ENCODE measurements around the gene CNTLN. TPM values are rescaled to one million over a fixed set of nuclear protein-coding genes. Genes with fewer than 3 reads are reported as not detected.

The CNTLN gene
- total and polyA plus RNA-seq, 9 donors, result 8.4 to 24.8 (median 16.2) TPM

DNA sequence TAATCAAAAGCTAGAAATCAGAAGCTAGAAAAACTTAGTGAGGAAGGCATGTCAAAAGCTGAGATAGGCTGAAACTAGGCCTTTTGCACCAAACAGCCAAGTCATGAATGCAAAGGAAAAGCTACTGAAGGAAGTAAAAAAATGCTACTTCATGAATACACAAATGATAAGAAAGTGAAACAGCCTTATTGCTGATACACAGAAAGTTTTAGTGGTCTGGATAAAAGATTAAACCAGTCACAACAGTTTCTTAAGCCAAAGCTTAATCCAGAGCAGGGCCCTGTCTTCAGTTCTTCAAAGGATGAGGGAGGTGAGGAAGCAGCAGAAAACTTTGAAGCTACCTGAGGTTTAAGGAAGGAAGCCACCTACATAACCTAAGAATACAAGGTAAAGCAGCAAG is 341.6 kb downstream of the CNTLN start:
- H3K4me3 ChIP-seq, result no peak overlapping the region
- DNase-seq, result no peak

GRCh38 chr9:17477816-17478215 is 343.0 kb downstream of the CNTLN start:
- H3K4me1 ChIP-seq (ENCODE audit: insufficient read depth), result no peaks in the 10 kb centered on the region
- H3K36me3 ChIP-seq, result no peaks in the 10 kb centered on the region

More for the DNA sequence above, 341.6 kb downstream of the CNTLN start:
- Histone ChIP-seq H3K9me3 (no peaks in the 10 kb centered on the region), H3K27ac (no peak overlapping the region), H3K27me3 (no peaks in the 10 kb centered on the region), H3K36me3 (no peaks in the 10 kb centered on the region), H3K4me1 (ENCODE audit: insufficient read depth) (no peaks in the 10 kb centered on the region)
- no peak for TF ChIP-seq CTCF (IDR thresholded peaks at IDR 0.05)
- intact Hi-C loops (cut with DNase I), result no loop called here

DNA sequence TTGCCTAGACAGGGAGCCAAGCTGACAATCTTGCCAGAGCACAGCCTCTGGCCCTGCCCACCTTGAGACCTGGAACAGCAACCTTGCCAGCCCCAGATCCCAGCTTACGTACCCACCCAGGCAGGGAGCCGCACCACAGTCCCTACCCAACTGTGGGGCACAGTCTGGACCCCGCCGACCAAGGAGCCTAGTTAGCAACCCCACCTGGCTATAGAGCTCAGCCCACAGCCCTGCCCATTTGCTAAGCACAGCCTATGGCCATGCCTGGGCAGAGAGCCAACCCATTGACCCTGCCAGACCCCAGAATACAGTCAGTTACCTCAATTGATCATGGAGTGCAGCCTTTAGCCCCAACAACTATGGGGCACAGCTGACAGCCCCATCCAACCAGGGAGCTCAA is 346.1 kb downstream of the CNTLN start:
- 92 to 98% (median 98%) methylated on average over 4 of the region's 4 CpGs for WGBS, 3 donors
- TF ChIP-seq CTCF (IDR thresholded peaks at IDR 0.05) (no peak), EP300 (IDR thresholded peaks at IDR 0.05) (no peak), POLR2A (IDR thresholded peaks at IDR 0.05) (no peak)
- Histone ChIP-seq H3K4me1 (ENCODE audit: insufficient read depth) (no peaks in the 10 kb centered on the region), H3K27ac (no peak overlapping the region), H3K9me3 (no peaks in the 10 kb centered on the region), H3K36me3 (no peaks in the 10 kb centered on the region), H3K27me3 (no peaks in the 10 kb centered on the region), H3K4me3 (no peak overlapping the region)
- peak in 3 of 5 donors; percentile 5 to 28 (median 11) for DNase-seq
- intact Hi-C loops (cut with DNase I), result no loop called here

More at GRCh38 chr9:17477816-17478215, 343.0 kb downstream of the CNTLN start:
- no peak overlapping the region for H3K4me3 ChIP-seq
- intact Hi-C loops (cut with DNase I), result no loop called here
- no peak for TF ChIP-seq CTCF (IDR thresholded peaks at IDR 0.05)
- no peaks in the 10 kb centered on the region for H3K9me3 ChIP-seq
- H3K27ac ChIP-seq, result no peak overlapping the region
- no peaks in the 10 kb centered on the region for H3K27me3 ChIP-seq
- DNase-seq, result no peak

DNA sequence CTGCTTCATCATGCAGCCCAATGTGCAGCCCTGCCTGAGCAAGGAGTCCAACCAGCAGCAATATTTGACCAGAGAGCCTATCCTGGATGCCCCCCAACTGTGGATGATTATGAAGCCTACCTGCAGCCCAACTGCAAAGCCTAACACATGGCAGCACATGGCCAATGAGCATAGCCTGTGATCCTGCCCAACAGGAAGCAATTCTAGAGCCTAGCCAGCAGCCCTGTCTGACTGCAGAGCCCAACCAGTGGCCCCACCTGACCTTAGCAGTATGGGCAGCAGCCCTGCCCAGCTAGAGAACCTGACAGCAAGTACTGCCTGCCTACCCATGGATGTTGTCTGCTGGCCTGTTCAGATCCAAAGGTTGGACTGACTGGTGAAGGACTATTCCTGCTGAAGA is 346.7 kb downstream of the CNTLN start:
- intact Hi-C loops (cut with DNase I), result no loop called here
- H3K4me3 ChIP-seq, result no peak overlapping the region
- no peak for TF ChIP-seq EP300 (IDR thresholded peaks at IDR 0.05)
- no peak for TF ChIP-seq CTCF (IDR thresholded peaks at IDR 0.05)
- no peak for TF ChIP-seq POLR2A (IDR thresholded peaks at IDR 0.05)
- no peak overlapping the region for H3K27ac ChIP-seq
- no peaks in the 10 kb centered on the region for H3K36me3 ChIP-seq
- no peaks in the 10 kb centered on the region for H3K4me1 ChIP-seq (ENCODE audit: insufficient read depth)
- H3K27me3 ChIP-seq, result no peaks in the 10 kb centered on the region
- no peaks in the 10 kb centered on the region for H3K9me3 ChIP-seq
- no peak for DNase-seq

DNA sequence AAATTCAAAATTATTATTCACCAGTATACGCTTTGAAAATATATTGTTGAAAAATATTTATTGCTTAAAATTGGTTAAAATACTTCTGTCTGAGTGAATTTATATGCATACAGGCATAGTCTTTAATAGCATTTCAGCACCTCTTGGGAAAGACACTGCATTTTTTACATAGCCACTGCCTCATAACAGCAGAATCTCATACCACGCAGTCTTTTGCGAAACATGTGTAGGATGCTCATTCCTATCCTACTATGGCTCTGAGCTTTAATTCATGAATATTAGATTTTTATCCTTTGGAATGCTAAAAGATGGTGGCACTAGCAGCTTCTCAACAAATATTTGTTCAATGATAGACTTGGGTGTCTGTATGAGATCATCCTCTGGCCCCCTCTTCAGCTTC is 350.1 kb downstream of the CNTLN start:
- no peak overlapping the region for H3K4me3 ChIP-seq
- WGBS, 3 donors, result 98 to 100% (median 99%) methylated on average over 3 of the region's 3 CpGs
- intact Hi-C loops (cut with DNase I), result no loop called here
- H3K36me3 ChIP-seq, result no peaks in the 10 kb centered on the region
- no peaks in the 10 kb centered on the region for H3K4me1 ChIP-seq (ENCODE audit: insufficient read depth)
- H3K27me3 ChIP-seq, result no peaks in the 10 kb centered on the region
- DNase-seq, result no peak
- TF ChIP-seq CTCF (IDR thresholded peaks at IDR 0.05), result no peak
- H3K9me3 ChIP-seq, result no peaks in the 10 kb centered on the region
- no peak overlapping the region for H3K27ac ChIP-seq
